Neural cell (in vitro differentiated cells): ENCODE results near the gene RBP5. TPM values are rescaled to one million over a fixed set of nuclear protein-coding genes. Genes with fewer than 3 reads are reported as not detected.

ENCODE experiments used
- H2AFZ ChIP-seq: fragments of 200-600, 300-800 bp; sonication (generic), shearing (Covaris generic); 2 replicates; pipeline ENCODE4 v1.6.0; 2014; ENCODE audit warnings: low read depth, mild to moderate bottlenecking, antibody characterized with exemption, low read length, moderate library complexity
- H3F3A ChIP-seq: fragments of 200-600 bp; shearing (Covaris generic); 2 replicates; pipeline ENCODE4 v1.6.1; 2016; ENCODE audit warnings: mild to moderate bottlenecking, moderate library complexity, mixed read lengths, antibody characterized with exemption, low read length; ENCODE audit not compliant: insufficient read depth, poor library complexity, severe bottlenecking
- H3K27ac ChIP-seq: fragments of 200-600, 300-800 bp; sonication (generic), shearing (Covaris generic); 2 replicates; pipeline ENCODE4 v1.5.1; 2014; ENCODE audit warnings: mild to moderate bottlenecking, low read length, moderate library complexity
- H3K27me3 ChIP-seq: fragments of 300-800, 200-600 bp; sonication (generic), shearing (Covaris generic); 2 replicates; pipeline ENCODE4 v1.6.0; 2014; ENCODE audit warnings: mild to moderate bottlenecking, low read depth, low read length, moderate library complexity; ENCODE audit not compliant: insufficient read depth
- H3K36me3 ChIP-seq: fragments of 300-800, 200-600 bp; sonication (generic), shearing (Covaris generic); 2 replicates; pipeline ENCODE4 v1.5.1; 2014; ENCODE audit warnings: mild to moderate bottlenecking, antibody characterized with exemption, low read length, moderate library complexity; ENCODE audit not compliant: insufficient read depth
- H3K4me2 ChIP-seq: fragments of 300-800, 200-600 bp; sonication (generic), shearing (Covaris generic); 2 replicates; pipeline ENCODE4 v1.6.0; 2014; ENCODE audit warnings: mild to moderate bottlenecking, low read length
- H3K4me3 ChIP-seq: fragments of 300-800, 200-600 bp; sonication (generic), shearing (Covaris generic); 2 replicates; pipeline ENCODE4 v1.5.1; 2014; ENCODE audit warnings: mild to moderate bottlenecking, low read length, moderate library complexity
- H3K79me2 ChIP-seq: fragments of 200-600 bp; shearing (Covaris generic); replicated peaks from 2 replicates; pipeline ENCODE4 v1.6.0; 2014; ENCODE audit warnings: mild to moderate bottlenecking, low read length, moderate library complexity; ENCODE audit not compliant: insufficient read depth
- H3K9ac ChIP-seq: fragments of 300-800, 200-600 bp; sonication (generic), shearing (Covaris generic); 2 replicates; pipeline ENCODE4 v1.6.1; 2016; ENCODE audit warnings: mild to moderate bottlenecking, low read length, mixed read lengths
- H3K9me2 ChIP-seq: fragments of 200-600 bp; shearing (Covaris generic); 2 replicates; pipeline ENCODE4 v1.6.1; 2016; ENCODE audit warnings: mild to moderate bottlenecking, low read length, mixed read lengths; ENCODE audit not compliant: insufficient read depth
- H3K9me3 ChIP-seq: fragments of 200-600, 300-800 bp; sonication (generic), shearing (Covaris generic); 2 replicates; pipeline ENCODE4 v1.6.1; 2016; ENCODE audit warnings: mild to moderate bottlenecking, mixed run types, low read length, moderate library complexity, mixed read lengths
- H4K20me1 ChIP-seq: fragments of 200-600 bp; shearing (Covaris generic); 2 replicates; pipeline ENCODE4 v1.6.1; 2016; ENCODE audit warnings: mild to moderate bottlenecking, mixed run types; ENCODE audit not compliant: insufficient read depth
- CTCF ChIP-seq: fragments of 450-650 bp; IDR thresholded peaks from 2 replicates; pipeline ENCODE4 v1.5.1; 2014; ENCODE audit warnings: antibody characterized with exemption, mild to moderate bottlenecking, moderate library complexity; ENCODE audit not compliant: poor library complexity, severe bottlenecking
- EP300 ChIP-seq: fragments of 450-650 bp; conservative IDR thresholded peaks from 2 replicates; pipeline ENCODE4 v1.6.1; 2014; ENCODE audit warnings: antibody characterized with exemption, mild to moderate bottlenecking, moderate library complexity; ENCODE audit not compliant: poor library complexity, severe bottlenecking
- EZH2 ChIP-seq: fragments of 200-600, 300-800 bp; shearing (Covaris generic), sonication (generic); IDR thresholded peaks from 2 replicates; pipeline ENCODE4 v1.6.1; 2014; ENCODE audit warnings: antibody characterized with exemption, low read length, borderline replicate concordance, mild to moderate bottlenecking; ENCODE audit not compliant: insufficient read depth, poor library complexity, severe bottlenecking
- MXI1 ChIP-seq: fragments of 450-650 bp; conservative IDR thresholded peaks from 2 replicates; pipeline ENCODE4 v1.6.1; 2014; ENCODE audit warnings: antibody characterized with exemption, mild to moderate bottlenecking; ENCODE audit not compliant: poor library complexity, severe bottlenecking
- POLR2AphosphoS5 ChIP-seq: IDR thresholded peaks from 2 replicates; pipeline ENCODE4 v1.6.1; 2012
- RAD21 ChIP-seq: fragments of 450-650 bp; conservative IDR thresholded peaks from 2 replicates; pipeline ENCODE4 v1.6.1; 2014; ENCODE audit warnings: antibody characterized with exemption, mild to moderate bottlenecking, moderate library complexity
- SMC3 ChIP-seq: fragments of 450-650 bp; conservative IDR thresholded peaks from 2 replicates; pipeline ENCODE4 v1.6.1; 2014; ENCODE audit warnings: antibody characterized with exemption, mild to moderate bottlenecking, moderate library complexity; ENCODE audit not compliant: poor library complexity
- TAF1 ChIP-seq: IDR thresholded peaks from 2 replicates; pipeline ENCODE4 v1.6.1; 2012; ENCODE audit warnings: low read depth
- polyA plus RNA-seq: library from polyadenylated mRNA; depleted of rRNA; stranded (reverse); fragments of >200 nt; gene quantifications from 2 replicates; pipeline ENCODE4 v1.2.3, GENCODE V29; 2014
- TF ChIP-seq, protein P1 (sequence below): IDR thresholded peaks from 2 replicates; pipeline ENCODE4 v1.6.1; 2012; ENCODE audit warnings: borderline replicate concordance

Gene RBP5
- polyA plus RNA-seq, 1 donor from 2014 or later = 1.9 TPM

GRCh38 chr12:7096006-7096932, 32.4 kb downstream of the RBP5 start:
- H4K20me1 ChIP-seq = no peaks in the 10 kb centered on the region
- H3K4me2 ChIP-seq = no peak overlapping the region
- no peaks in the 10 kb centered on the region for H3K79me2 ChIP-seq
- TF ChIP-seq MXI1 (no peak), EP300 (no peak), EZH2 (no peak), RAD21 (no peak), POLR2AphosphoS5 (no peak)
- no peaks in the 10 kb centered on the region for H3K36me3 ChIP-seq
- H3K9me3 ChIP-seq = no peaks in the 10 kb centered on the region
- no peak overlapping the region for H2AFZ ChIP-seq
- H3K27me3 ChIP-seq = no peaks in the 10 kb centered on the region
- no peaks in the 10 kb centered on the region for H3K9me2 ChIP-seq
- no peak overlapping the region for H3K27ac ChIP-seq
- H3K9ac ChIP-seq = no peak overlapping the region
- H3K4me3 ChIP-seq = no peak overlapping the region
- no peaks in the 10 kb centered on the region for H3F3A ChIP-seq

GRCh38 chr12:7093892-7094291, 34.8 kb downstream of the RBP5 start:
- Histone ChIP-seq H4K20me1 (no peaks in the 10 kb centered on the region), H2AFZ (no peak overlapping the region), H3K27me3 (no peaks in the 10 kb centered on the region), H3K9me3 (no peaks in the 10 kb centered on the region), H3K36me3 (no peaks in the 10 kb centered on the region), H3F3A (no peaks in the 10 kb centered on the region), H3K79me2 (no peaks in the 10 kb centered on the region), H3K9ac (no peak overlapping the region), H3K4me3 (no peak overlapping the region), H3K4me2 (no peak overlapping the region), H3K27ac (no peak overlapping the region), H3K9me2 (no peaks in the 10 kb centered on the region)
- TF ChIP-seq SMC3 = no peak
- TF ChIP-seq POLR2AphosphoS5 = no peak
- no peak for TF ChIP-seq TAF1
- TF ChIP-seq EZH2 = no peak
- TF ChIP-seq CTCF = no peak
- TF ChIP-seq EP300 = no peak
- TF ChIP-seq, protein P1, sequence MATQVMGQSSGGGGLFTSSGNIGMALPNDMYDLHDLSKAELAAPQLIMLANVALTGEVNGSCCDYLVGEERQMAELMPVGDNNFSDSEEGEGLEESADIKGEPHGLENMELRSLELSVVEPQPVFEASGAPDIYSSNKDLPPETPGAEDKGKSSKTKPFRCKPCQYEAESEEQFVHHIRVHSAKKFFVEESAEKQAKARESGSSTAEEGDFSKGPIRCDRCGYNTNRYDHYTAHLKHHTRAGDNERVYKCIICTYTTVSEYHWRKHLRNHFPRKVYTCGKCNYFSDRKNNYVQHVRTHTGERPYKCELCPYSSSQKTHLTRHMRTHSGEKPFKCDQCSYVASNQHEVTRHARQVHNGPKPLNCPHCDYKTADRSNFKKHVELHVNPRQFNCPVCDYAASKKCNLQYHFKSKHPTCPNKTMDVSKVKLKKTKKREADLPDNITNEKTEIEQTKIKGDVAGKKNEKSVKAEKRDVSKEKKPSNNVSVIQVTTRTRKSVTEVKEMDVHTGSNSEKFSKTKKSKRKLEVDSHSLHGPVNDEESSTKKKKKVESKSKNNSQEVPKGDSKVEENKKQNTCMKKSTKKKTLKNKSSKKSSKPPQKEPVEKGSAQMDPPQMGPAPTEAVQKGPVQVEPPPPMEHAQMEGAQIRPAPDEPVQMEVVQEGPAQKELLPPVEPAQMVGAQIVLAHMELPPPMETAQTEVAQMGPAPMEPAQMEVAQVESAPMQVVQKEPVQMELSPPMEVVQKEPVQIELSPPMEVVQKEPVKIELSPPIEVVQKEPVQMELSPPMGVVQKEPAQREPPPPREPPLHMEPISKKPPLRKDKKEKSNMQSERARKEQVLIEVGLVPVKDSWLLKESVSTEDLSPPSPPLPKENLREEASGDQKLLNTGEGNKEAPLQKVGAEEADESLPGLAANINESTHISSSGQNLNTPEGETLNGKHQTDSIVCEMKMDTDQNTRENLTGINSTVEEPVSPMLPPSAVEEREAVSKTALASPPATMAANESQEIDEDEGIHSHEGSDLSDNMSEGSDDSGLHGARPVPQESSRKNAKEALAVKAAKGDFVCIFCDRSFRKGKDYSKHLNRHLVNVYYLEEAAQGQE = no peak
- no peak for TF ChIP-seq MXI1
- no peak for TF ChIP-seq RAD21
